Stomach smooth muscle (tissue), 2 donors: Measurements from ENCODE around the gene METTL27.
"Not testable (repeated sequence)": the region's sequence is repeated elsewhere in the genome, so short reads cannot be mapped to it uniquely, and the experiment has no call there.

Source experiments
- H3K27ac ChIP-seq: one replicate; pipeline ENCODE4 v1.7.0; 2013; ENCODE audit warnings: mild to moderate bottlenecking, low read length, inconsistent platforms
- H3K27me3 ChIP-seq, 2 donors: one replicate each; pipeline ENCODE4 v1.7.0; 2013; ENCODE audit warnings: low read length in 2 of 2; ENCODE audit not compliant: insufficient read depth in 2 of 2, control insufficient read depth in 1 of 2
- H3K36me3 ChIP-seq, 2 donors: one replicate each; pipeline ENCODE4 v1.7.0; 2013; ENCODE audit warnings: low read length in 2 of 2; ENCODE audit not compliant: control insufficient read depth in 2 of 2, insufficient read depth in 2 of 2
- H3K4me1 ChIP-seq: one replicate; pipeline ENCODE4 v1.7.0; 2013; ENCODE audit warnings: low read length; ENCODE audit not compliant: control insufficient read depth, insufficient read depth
- H3K4me3 ChIP-seq, 2 donors: one replicate each; pipeline ENCODE4 v1.7.0; 2013; ENCODE audit warnings: low read length in 2 of 2
- H3K9ac ChIP-seq, 2 donors: one replicate each; pipeline ENCODE4 v1.7.0; 2013; ENCODE audit warnings: low read length in 2 of 2, mild to moderate bottlenecking in 1 of 2
- H3K9me3 ChIP-seq, 2 donors: one replicate each; pipeline ENCODE4 v1.7.0; 2013; ENCODE audit warnings: low read length in 2 of 2; ENCODE audit not compliant: control insufficient read depth in 2 of 2
- donor health status: healthy.
- donor health status: Pancreatic carcinoma.

Gene METTL27

DNA sequence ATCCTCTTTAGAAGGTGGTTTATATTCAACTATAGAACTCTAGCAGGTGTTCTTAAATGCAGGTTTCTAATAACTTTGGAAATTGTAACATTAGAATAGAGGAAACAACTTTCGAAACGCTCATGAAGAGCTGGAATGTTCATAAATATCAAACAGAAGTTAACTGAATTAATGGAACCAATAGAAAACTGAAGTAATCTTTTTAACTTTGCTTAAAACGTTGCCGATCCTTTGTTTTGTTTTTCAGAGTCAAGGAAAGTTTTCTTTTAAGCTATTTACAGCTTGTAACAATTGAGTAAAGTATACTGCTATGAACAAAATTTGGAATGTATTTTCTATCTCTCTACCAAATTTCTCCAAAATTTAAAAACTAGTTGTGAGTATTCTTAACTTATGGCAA is 53.3 kb downstream of the METTL27 start:
- no peak overlapping the region for H3K4me3 ChIP-seq
- no peak overlapping the region for H3K27ac ChIP-seq
- H3K36me3 ChIP-seq: no peaks in the 10 kb centered on the region
- no peaks in the 10 kb centered on the region for H3K9me3 ChIP-seq
- no peaks in the 10 kb centered on the region for H3K27me3 ChIP-seq
- no peaks in the 10 kb centered on the region for H3K4me1 ChIP-seq
- no peak overlapping the region for H3K9ac ChIP-seq

DNA sequence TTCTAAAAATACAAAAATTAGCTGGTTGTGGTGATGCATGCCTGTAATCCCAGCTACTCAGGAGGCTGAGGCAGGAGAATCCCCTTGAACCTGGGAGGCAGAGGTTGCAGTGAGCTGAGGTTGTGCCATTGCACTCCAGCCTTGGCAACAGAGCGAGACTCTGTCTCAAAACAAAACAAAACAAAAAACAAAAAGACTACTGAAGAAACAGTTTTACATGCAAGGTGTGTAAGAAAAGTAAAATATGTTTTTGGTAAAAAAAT is 54.6 kb downstream of the METTL27 start:
- not testable (repeated sequence) for H3K4me1 ChIP-seq, H3K9me3 ChIP-seq, H3K9ac ChIP-seq, H3K27ac ChIP-seq, H3K27me3 ChIP-seq, H3K36me3 ChIP-seq, H3K4me3 ChIP-seq

DNA sequence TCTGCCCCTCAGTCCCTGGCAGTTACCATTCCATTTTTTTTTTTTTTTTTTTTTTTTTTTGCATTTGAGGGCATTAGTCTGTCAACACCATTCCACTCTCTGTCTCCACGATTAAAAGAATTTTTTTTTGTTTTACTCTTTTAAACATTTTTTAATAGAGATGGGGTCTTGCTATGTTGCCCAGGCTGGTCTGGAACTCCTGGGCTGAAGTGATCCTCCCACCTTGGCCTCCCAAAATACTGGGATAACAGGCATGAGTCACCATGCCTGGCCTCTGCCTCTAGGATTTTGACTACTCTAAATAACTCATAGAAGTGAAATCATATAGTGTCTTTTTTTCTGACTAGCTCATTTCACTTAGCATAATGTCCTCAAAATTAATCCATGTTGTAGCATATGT is 55.7 kb downstream of the METTL27 start:
- H3K27ac ChIP-seq: no peak overlapping the region
- no peaks in the 10 kb centered on the region for H3K36me3 ChIP-seq
- H3K4me1 ChIP-seq: no peaks in the 10 kb centered on the region
- H3K9me3 ChIP-seq: no peaks in the 10 kb centered on the region
- H3K4me3 ChIP-seq: no peak overlapping the region
- H3K27me3 ChIP-seq: no peaks in the 10 kb centered on the region
- H3K9ac ChIP-seq: no peak overlapping the region
